LNCaP clone FGC (cell line): Measurements from ENCODE around the gene TRAK1.

Experiments used
- DNase-seq: peaks from one replicate; pipeline ENCODE4 v3.0.0-alpha.2; 2011; ENCODE audit warnings: low read depth
- H3K4me3 ChIP-seq: 2 replicates; pipeline ENCODE4 v1.5.1; 2011; ENCODE audit warnings: mild to moderate bottlenecking, low read depth, low read length, control low read depth
- TF ChIP-seq, protein P1 (sequence below): IDR thresholded peaks from 2 replicates; pipeline ENCODE4 v1.5.1; 2012; ENCODE audit warnings: mild to moderate bottlenecking; ENCODE audit not compliant: control insufficient read depth, insufficient read depth; ENCODE audit errors: extremely low read depth

Gene TRAK1

DNA sequence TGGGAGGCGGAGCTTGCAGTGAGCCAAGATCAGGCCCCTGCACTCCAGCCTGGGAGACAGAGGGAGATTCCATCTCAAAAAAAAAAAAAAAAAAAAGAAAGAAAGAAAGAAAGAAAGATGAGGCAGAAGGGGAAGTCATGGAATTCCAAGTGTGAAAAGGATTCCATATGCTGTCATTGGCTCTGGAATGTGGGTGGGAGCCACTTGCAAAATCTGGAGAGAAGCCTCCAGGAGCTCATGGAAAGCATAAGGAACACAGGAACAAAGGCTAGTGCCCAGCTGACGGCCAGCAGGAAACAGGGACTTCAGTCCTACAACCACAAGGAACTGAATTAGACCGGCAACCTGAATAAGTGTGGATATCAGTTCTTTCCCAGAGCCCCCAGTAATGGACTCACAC lies 12.5 kb upstream of the TRAK1 start:
- TF ChIP-seq, protein P1, sequence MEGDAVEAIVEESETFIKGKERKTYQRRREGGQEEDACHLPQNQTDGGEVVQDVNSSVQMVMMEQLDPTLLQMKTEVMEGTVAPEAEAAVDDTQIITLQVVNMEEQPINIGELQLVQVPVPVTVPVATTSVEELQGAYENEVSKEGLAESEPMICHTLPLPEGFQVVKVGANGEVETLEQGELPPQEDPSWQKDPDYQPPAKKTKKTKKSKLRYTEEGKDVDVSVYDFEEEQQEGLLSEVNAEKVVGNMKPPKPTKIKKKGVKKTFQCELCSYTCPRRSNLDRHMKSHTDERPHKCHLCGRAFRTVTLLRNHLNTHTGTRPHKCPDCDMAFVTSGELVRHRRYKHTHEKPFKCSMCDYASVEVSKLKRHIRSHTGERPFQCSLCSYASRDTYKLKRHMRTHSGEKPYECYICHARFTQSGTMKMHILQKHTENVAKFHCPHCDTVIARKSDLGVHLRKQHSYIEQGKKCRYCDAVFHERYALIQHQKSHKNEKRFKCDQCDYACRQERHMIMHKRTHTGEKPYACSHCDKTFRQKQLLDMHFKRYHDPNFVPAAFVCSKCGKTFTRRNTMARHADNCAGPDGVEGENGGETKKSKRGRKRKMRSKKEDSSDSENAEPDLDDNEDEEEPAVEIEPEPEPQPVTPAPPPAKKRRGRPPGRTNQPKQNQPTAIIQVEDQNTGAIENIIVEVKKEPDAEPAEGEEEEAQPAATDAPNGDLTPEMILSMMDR, result no peak
- DNase-seq, result no peak
- H3K4me3 ChIP-seq, result no peak overlapping the region

DNA sequence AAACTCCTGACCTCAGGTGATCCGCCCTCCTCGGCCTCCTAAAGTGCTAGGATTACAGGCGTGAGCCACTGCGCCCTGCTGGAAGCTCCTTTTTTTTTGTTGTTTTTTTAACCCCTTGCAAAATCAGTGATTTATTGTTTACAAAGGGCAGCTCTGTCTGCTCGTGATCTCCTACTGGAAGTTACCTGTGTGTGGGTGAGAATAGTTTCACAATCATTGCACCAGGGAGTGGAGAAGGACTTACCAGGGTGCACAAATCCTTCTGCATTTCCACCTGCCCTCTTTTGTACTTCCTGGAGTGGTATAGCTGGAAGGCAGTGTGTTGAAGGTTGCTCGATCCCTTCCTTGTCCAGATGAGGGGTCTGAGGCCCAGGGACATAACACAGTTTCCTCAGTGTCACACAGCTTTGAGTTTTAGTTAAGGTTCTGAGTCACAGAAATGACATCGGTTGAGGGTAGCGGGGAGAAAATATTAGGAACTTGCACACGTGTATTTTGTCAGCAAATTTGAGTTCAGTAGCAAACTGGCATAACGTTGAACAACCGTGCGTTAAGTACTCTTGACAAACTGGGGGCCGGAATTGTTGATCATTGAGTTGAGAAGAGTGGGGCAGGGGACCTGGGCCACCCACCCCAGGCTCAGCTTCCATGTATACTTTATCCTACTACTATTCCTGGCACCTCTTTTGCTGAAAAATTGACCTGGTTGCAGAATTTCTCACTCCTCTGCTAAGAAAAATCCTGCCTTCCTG lies 11.3 kb upstream of the TRAK1 start:
- no peak overlapping the region for H3K4me3 ChIP-seq
- peak; percentile 57 for DNase-seq
- TF ChIP-seq, protein P1, result no peak

DNA sequence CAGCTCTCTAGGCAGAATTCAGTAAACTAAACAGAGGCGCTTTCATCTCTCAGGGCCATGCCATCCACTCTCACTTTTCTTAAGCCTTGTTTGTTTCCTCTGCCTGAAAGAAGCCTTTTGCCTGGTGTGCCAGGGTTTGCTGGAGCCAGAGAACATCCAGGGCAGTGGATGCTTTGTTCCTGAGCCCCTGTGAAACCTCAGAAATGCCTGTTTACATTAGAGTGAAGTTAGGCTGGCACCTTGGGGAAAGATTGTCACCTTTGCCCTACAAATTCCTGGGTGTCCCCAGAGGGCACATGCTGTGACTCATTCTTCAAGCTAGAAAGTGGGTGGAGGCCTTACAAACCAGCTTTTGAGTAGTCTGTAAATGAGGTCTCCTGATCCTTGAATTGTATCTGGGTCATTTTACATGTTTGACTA lies 10.7 kb upstream of the TRAK1 start:
- H3K4me3 ChIP-seq, result no peak overlapping the region
- DNase-seq, result no peak
- TF ChIP-seq, protein P1, result no peak

DNA sequence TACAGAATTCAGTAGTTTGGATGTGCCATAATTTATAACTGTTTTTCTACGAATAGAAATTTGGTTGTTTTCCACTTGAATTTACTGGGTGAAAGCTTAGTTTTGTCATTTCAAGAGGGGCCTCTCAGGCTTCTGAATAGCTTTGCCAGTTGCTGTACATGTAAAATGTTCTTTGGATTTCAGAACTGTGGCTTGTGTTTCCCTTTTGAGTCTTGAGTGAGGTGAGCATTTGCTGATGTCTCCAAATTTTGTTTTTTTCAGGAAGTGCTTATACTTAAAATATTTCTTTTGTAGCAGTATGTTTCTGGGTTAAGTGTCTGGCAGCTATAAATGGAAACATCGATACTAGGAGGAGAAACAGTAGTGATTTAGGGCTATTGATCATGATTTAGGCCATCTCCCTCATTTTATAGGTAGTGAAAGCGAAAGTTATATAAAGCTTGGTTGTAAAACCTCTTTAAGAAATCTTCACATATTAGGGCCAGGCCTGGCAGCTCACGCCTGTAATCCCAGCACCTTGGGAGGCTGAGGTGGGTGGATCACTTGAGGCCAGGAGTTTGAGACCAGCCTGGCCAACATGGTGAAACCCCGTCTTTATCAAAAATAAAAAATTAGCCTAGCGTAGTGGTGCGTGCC lies 9.2 kb upstream of the TRAK1 start:
- no peak for DNase-seq
- H3K4me3 ChIP-seq, result no peak overlapping the region
- TF ChIP-seq, protein P1, result no peak

DNA sequence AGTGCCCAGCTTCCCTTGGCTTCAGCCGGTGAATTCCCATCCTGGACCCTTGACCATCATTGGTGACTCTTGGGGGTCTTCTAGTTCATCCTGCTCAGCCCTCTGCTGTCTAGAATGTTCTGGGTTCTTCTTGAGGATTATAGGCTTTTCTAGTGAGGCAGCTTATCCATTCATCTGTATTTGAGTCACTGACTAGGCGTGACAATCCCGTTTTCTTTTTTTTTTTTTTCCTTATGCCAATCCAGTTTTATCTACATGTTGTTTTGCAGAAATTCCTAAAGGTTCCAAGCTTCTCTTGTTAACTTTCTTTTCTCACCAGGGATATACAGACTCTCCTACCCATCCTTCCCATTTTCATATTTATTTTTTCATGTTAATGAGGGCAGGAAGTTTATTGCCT lies 6.6 kb upstream of the TRAK1 start:
- H3K4me3 ChIP-seq, result no peak overlapping the region
- DNase-seq, result no peak
- TF ChIP-seq, protein P1, result no peak

DNA sequence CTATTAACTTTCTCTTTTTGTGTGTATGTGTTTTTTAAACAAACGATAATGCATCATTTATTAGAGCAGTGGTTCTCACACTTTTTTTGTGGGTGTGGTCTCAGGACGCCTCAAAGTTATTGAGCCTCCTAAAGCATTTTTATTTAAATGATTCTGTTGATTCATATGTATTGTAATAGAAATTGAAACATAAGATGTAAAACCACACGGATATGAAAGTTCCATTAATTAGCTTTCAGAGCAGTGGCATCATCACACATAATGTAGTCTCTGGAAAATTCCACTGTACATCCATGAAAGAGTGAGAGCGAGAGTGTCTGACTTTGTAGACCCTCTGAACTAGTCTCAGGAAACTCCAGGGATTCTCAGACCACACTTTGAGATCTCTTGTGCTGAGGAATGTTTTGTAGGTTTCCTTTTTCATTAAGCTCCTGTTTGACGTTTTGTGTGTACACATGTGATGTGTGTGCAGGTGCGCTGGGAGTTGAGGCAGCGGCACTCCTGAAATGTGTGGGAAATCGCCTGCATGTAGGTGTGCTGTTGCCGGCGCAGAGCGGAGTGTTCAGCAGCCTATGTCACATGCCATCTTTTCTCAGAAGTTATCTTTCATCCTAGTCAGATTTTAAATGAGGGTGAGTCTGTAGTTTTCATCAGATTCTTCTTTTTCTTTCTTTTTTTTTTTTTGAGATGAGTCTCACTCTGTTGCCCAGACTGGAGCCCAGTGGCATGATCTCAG lies 5.3 kb upstream of the TRAK1 start:
- TF ChIP-seq, protein P1, result no peak
- no peak for DNase-seq
- H3K4me3 ChIP-seq, result no peak overlapping the region
